OCI-LY1 (cell line): ENCODE measurements around the gene MAP1S.

Experiments used
- CTCF ChIP-seq: fragments of 200-600 bp; sonication (generic), shearing (Covaris generic); IDR thresholded peaks from 2 replicates; pipeline ENCODE4 v1.5.1; 2017; ENCODE audit warnings: mild to moderate bottlenecking, antibody characterized with exemption, low read length, moderate library complexity, mixed read lengths
- EZH2 ChIP-seq: fragments of 200-600 bp; sonication (generic), shearing (Covaris generic); IDR thresholded peaks from 2 replicates; pipeline ENCODE4 v1.8.0; 2017; ENCODE audit warnings: borderline replicate concordance, mixed run types, mild to moderate bottlenecking, antibody characterized with exemption, low read length, moderate library complexity, mixed read lengths

- TF ChIP-seq CTCF (peak; percentile 57), EZH2 (no peak)
Measured at GRCh38 chr19:17754634-17755442, 35.6 kb downstream of the MAP1S start.
